ENCODE results near the gene MUC4.
"Not testable (repeated sequence)": the region's sequence is repeated elsewhere in the genome, so short reads cannot be mapped to it uniquely, and the experiment has no call there.

DNA sequence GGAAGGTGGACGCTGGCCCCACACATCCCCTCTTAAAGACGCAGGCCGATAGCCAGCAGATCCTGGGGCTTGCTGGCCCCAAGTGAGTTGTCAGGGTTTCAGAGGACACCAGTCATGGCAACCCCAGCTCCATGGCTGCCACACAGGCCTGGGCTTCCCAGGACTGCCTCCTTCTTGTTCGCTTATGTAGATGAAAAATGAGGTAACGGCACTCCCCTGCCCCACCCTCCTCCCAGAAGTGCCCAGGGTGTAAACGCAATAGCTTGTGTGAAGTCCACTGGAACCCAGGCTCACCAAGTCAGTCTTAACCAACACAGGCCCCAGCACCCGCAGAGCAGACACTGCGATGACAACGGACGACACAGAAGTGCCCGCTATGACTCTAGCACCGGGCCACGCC lies 87.4 kb downstream of the MUC4 start:
- TF ChIP-seq, protein P1, sequence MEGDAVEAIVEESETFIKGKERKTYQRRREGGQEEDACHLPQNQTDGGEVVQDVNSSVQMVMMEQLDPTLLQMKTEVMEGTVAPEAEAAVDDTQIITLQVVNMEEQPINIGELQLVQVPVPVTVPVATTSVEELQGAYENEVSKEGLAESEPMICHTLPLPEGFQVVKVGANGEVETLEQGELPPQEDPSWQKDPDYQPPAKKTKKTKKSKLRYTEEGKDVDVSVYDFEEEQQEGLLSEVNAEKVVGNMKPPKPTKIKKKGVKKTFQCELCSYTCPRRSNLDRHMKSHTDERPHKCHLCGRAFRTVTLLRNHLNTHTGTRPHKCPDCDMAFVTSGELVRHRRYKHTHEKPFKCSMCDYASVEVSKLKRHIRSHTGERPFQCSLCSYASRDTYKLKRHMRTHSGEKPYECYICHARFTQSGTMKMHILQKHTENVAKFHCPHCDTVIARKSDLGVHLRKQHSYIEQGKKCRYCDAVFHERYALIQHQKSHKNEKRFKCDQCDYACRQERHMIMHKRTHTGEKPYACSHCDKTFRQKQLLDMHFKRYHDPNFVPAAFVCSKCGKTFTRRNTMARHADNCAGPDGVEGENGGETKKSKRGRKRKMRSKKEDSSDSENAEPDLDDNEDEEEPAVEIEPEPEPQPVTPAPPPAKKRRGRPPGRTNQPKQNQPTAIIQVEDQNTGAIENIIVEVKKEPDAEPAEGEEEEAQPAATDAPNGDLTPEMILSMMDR (conservative IDR thresholded peaks at IDR 0.05; ENCODE audit: low read depth, low read length): not testable (repeated sequence)
- TF ChIP-seq EZH2 (IDR thresholded peaks at IDR 0.05; ENCODE audit: borderline replicate concordance, low read depth, low read length, poor library complexity, severe bottlenecking): not testable (repeated sequence)

Measured in A673 (cell line).